NK-92 treated with Interleukin-12 subunit alpha and Interleukin-12 subunit beta, amount 100 ng/mL, for 24 hours (cell line): ENCODE measurements around the gene UNKL.

Source experiments
- DNase-seq: peaks from one replicate; lab custom pipeline; 2025; lab: John Stamatoyannopoulos, UW

Gene UNKL

GRCh38 chr16:1375741-1376410 lies 38.6 kb downstream of the UNKL start:
- DNase-seq = no peak

- no peak for DNase-seq
Measured at GRCh38 chr16:1375298-1375640, 39.2 kb downstream of the UNKL start.

GRCh38 chr16:1374418-1375297 lies 39.8 kb downstream of the UNKL start:
- DNase-seq = no peak

GRCh38 chr16:1372292-1372950 lies 42.1 kb downstream of the UNKL start:
- no peak for DNase-seq

- no peak for DNase-seq
Measured at GRCh38 chr16:1371054-1371978, 43.2 kb downstream of the UNKL start.

GRCh38 chr16:1367486-1368174 lies 46.9 kb downstream of the UNKL start:
- no peak for DNase-seq

- no peak for DNase-seq
Measured at GRCh38 chr16:1366712-1367299, 47.7 kb downstream of the UNKL start.

- DNase-seq = no peak
Measured at GRCh38 chr16:1366060-1366711, 48.3 kb downstream of the UNKL start.

- no peak for DNase-seq
Measured at GRCh38 chr16:1364510-1364909, 50.0 kb downstream of the UNKL start.

GRCh38 chr16:1363501-1364041 lies 50.9 kb downstream of the UNKL start:
- DNase-seq = no peak

- no peak for DNase-seq
Measured at GRCh38 chr16:1362807-1363206, 51.7 kb downstream of the UNKL start.

GRCh38 chr16:1361685-1362360 lies 52.7 kb downstream of the UNKL start:
- DNase-seq = no peak

GRCh38 chr16:1357906-1358566 lies 56.5 kb downstream of the UNKL start:
- DNase-seq = no peak

- DNase-seq = no peak
Measured at GRCh38 chr16:1356061-1356900, 58.2 kb downstream of the UNKL start.

GRCh38 chr16:1355591-1355990 lies 58.9 kb downstream of the UNKL start:
- DNase-seq = no peak

GRCh38 chr16:1354815-1355540 lies 59.5 kb downstream of the UNKL start:
- DNase-seq = no peak
